GM19193 (cell line): ENCODE results near the gene SHOC2.

Experiments
- POLR2A ChIP-seq: IDR thresholded peaks from 4 replicates; pipeline ENCODE4 v1.6.1; 2011; ENCODE audit not compliant: insufficient read depth, insufficient read length; ENCODE audit errors: extremely low read depth

Gene SHOC2

GRCh38 chr10:110959379-110960332, 40.3 kb downstream of the SHOC2 start:
- no peak for TF ChIP-seq POLR2A

- TF ChIP-seq POLR2A, result no peak
Measured at GRCh38 chr10:110960333-110960712, 40.9 kb downstream of the SHOC2 start.

- TF ChIP-seq POLR2A, result no peak
Measured at GRCh38 chr10:110962443-110962842, 43.0 kb downstream of the SHOC2 start.

- TF ChIP-seq POLR2A, result no peak
Measured at GRCh38 chr10:110963162-110963561, 43.8 kb downstream of the SHOC2 start.

GRCh38 chr10:110964681-110965080, 45.3 kb downstream of the SHOC2 start:
- no peak for TF ChIP-seq POLR2A

- TF ChIP-seq POLR2A, result no peak
Measured at GRCh38 chr10:110965216-110965615, 45.8 kb downstream of the SHOC2 start.

GRCh38 chr10:110966146-110966545, 46.7 kb downstream of the SHOC2 start:
- no peak for TF ChIP-seq POLR2A

GRCh38 chr10:110967009-110967630, 47.7 kb downstream of the SHOC2 start:
- no peak for TF ChIP-seq POLR2A

GRCh38 chr10:110967645-110968044, 48.2 kb downstream of the SHOC2 start:
- no peak for TF ChIP-seq POLR2A

GRCh38 chr10:110969183-110969582, 49.8 kb downstream of the SHOC2 start:
- no peak for TF ChIP-seq POLR2A

GRCh38 chr10:110971638-110972037, 52.2 kb downstream of the SHOC2 start:
- no peak for TF ChIP-seq POLR2A

GRCh38 chr10:110972231-110973134, 53.1 kb downstream of the SHOC2 start:
- no peak for TF ChIP-seq POLR2A

- TF ChIP-seq POLR2A, result no peak
Measured at GRCh38 chr10:110973400-110973799, 54.0 kb downstream of the SHOC2 start.

- TF ChIP-seq POLR2A, result no peak
Measured at GRCh38 chr10:110976577-110976976, 57.2 kb downstream of the SHOC2 start.

GRCh38 chr10:110977662-110978061, 58.3 kb downstream of the SHOC2 start:
- no peak for TF ChIP-seq POLR2A
